Fibroblast of upper back skin (primary cell): ENCODE measurements around the gene PITPNC1.
"Not testable (repeated sequence)": the region's sequence is repeated elsewhere in the genome, so short reads cannot be mapped to it uniquely, and the experiment has no call there.

ENCODE experiments used
- DNase-seq: peaks from one replicate; pipeline ENCODE4 v3.0.0-alpha.2; 2013

Gene PITPNC1

DNA sequence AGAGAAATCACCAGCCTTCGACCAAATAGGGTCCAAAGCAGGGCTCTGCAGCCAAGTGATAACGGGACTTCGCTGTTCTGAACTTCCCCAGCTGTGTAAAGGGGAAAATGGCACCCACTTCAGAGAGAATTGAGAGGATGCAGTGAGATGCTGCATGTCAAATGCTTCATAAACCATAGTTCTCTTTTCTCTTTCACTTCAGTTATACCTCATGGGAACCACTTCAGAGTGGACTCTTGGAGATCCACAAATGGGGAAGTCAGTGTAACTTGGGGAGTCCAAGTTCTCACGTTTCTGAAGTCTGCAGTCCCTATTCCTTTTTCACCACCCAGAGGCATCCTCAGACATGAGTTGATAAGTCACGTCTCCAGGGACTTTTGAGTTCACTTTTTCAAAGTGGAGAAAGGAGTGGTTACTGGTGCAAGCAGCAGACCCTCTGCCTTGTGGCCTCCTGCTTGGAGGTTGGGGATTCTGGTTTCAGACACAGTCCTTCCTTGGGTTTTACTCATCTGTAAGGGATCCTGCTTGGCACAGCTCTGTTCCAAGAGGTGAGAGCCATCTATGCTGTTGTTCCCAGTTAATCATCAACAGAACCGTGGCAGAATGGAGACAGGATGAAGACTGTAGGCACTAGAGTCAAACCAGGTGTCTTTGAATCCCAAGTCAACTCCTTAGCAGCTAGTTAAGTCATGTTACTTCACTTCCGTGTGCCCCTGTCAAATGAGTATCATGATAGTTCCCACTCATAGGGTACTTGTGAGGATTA lies 217.2 kb downstream of the PITPNC1 start:
- no peak for DNase-seq

DNA sequence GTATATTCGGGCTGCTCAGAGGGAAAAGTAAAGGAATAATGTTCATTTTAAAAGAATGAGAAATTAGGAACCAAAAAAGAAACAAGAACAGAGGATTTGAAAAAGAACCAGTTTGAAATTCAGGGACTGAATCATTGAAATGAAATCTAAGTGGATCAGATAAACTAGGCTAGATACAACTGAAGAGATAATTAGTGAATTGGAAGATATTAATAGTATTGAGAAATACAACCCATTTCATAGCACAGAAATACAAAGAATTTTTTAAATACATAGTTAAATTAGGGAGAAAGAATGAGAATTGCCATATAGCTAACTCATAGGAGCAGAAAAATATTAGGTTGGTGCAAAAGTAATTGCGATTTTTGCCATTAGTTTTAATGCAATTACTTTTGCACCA lies 223.3 kb downstream of the PITPNC1 start:
- no peak for DNase-seq

DNA sequence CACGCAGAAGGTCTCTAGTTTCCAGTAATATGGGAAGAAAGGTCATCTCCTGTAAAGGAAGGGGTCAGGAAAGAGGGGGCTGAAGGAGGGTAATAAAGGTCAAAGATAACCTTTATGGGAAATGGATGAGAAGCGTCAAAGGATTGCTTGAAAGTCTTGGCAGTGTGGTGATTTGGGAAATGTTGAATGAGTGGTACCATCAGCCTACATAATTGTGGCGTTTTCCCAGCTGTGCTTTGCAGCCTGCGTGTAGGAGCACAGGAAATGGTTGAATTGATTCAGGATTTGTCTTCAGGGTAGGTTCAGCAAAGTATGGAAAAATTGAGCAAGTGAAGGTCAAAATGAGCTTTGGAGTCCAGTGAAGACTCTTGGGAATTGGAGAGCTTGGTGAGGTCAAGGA lies 224.8 kb downstream of the PITPNC1 start:
- DNase-seq, result no peak

DNA sequence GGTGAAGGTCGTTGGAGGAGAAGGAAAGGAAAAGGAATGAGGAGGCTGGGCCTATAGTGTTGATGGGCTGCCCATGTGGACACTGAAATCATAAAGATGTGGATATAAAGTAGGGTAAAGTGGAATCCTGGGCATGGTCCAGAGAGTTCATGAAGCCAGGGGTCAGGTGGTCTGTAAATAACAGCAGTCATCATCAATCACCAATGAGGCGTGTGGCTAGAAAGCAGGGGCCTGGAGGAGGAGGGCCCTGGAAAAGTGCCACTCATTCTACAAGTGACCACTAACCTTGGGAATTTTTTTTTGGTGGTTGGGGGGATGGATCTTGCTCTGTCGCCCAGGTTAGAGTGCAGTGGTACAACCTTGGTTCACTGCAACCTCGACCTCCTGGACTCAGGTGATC lies 225.4 kb downstream of the PITPNC1 start:
- no peak for DNase-seq

DNA sequence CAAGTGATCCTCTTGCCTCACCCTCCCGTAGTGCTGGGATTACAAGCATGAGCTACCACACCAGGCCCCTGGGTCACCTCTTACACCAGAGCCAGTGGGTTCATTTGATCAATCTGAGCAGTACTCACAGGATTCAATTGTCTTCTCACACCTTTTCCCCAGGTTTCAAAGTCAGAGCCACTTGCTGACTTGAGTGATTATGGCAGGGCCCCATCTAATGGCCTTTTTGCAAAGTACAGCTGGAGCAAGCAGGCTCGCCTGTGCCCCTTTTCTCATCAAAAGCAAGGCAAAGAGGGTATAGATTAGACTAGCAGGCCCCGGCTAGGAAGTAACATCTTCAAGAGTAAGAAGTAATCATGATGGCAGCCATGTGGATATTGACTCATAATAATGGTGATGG lies 225.9 kb downstream of the PITPNC1 start:
- DNase-seq, result peak; percentile 35

DNA sequence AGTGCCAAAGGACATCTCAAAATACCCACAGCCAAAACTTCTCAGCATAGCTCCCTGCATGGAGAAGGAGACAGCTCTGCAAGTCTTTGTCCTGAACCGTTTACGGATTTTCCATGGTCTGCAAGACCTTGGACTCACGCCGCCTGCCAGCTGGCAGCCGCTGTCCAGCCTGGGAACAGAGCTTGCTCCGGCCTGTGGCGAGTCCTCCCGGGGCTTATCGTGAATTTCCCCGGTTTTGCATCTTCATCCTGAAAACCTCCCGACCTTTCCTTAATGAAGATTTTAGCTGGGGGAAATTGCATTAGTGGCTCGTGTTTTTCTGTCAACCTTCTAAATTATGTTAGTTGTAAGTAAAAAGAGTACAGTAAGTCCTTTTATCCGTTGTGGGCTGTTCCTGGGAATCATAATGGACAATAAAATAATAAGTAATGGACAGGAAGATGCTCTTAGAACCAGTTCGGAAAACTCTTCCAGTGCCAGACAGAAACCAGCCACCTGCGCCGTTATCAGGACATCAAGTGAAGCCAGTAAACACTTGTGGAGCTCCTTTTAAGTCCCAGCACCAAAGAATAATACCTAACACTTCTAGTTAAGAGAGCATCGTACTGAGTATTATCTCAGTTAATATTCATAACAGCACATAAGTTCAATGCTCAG lies 228.3 kb downstream of the PITPNC1 start:
- DNase-seq, result no peak

DNA sequence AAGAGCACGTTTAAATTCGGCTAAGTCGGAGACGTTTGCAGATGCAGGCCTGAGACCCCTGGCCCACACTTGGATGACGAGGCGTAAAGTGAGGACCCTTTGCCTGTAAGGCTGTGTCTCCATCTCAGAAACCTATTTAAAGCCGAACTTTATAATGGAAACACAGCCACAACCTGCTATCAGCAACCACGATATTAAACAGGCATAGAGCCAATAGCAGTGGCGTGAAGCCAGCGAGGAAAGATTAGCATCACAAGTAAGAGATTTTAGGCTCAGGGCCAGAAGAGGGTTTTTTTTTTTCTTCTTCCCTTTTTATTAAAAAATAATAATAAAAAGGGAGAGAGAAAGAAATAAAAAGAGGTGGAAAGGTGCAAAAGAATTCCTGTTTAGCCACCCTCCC lies 229.4 kb downstream of the PITPNC1 start:
- DNase-seq, result no peak

DNA sequence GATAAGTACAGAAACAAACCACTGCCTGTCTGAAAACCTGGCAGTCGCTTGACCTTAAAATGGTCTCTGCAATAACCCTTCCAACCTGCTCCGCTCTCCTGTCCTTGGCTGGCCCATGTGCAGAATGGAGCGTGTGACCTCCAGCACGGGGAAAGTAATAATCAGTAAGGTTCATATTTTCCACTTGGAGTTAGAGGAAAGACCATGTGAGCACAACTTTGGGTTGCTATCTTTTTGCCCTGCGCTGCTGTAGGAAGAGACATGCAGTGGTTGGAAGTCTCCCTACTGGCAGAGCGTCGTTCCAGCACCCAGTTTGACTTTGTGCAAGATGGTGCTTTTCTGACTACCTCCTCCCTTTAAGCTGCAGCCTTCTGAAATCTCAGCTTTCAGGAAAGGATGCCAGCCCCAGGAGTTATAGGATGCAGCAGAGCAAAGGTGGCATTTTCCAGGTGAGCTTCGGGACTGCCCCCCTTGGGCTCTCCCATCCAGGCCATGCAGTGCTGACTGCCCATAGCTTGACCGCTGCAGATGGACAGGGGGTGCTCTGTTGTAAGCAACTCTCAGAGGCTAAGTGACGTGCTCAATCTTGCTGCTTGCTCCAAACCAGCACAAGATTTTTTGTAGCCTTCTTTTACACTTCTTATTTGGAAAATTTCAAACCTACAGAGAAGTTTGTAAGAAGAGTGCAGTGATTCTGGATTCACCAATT lies 230.0 kb downstream of the PITPNC1 start:
- no peak for DNase-seq

DNA sequence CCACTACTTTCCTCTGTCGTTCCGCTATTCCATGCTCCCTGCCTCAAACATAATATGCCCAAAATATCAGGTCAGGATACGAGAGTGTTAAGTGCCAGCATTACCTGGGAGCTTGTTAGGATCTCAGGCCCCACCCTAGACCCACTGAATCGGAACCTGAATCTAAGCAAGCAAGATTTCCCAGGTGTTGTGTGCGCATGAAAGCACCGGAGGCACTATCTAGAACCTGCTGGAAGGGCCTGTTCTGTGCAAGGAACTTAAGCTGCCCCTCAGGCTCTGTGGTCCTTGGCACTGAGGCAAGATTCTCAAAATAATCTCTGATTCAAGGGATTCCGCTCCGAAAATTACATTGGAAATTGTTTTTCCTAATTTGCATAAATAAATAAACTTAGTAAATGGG lies 233.0 kb downstream of the PITPNC1 start:
- no peak for DNase-seq

DNA sequence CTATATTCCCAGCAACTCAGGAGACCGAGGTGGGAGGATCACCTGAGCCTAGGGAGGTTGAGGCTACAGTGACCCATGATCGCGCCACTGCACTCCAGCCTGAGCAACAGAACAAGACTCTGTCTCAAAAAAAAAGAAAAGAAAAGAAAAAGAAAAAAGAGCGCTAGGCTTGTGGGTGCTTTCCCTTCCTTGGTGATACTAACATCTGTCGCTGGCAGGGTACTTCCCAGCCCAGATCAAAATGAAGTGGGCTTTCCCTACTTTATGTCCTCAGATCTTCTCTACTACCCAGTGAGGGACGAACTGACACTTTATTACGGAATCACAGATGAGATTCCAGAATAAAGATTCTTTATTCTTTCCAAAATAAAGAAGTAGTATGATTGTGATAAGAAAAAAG lies 236.9 kb downstream of the PITPNC1 start:
- no peak for DNase-seq

DNA sequence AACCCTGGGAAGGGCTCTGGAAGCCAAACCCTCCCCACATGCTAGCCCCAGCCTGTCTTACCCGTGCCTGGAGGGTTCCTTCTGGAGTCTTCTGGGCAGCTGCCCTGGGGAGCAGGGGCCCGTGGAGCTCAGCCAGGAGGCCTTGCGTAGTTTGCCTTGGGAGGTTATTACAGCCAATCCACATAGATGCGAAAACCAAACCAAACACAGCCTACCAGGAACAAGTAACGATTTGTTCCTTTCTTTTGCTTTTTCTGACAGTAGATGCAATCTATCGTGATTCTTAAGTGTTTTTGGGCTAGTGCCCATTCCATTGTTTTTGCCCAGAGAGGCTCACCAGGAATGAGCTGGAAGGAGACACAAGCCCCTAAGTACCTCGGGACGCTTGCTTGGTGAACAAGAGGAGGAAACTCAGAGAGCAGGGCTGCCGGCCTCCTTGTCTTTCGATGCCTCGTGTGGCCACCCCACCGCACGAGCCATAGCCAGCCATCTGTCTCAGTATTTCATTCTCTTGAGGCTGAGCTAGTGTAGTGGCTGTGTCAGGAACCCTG lies 238.0 kb downstream of the PITPNC1 start:
- DNase-seq, result no peak

DNA sequence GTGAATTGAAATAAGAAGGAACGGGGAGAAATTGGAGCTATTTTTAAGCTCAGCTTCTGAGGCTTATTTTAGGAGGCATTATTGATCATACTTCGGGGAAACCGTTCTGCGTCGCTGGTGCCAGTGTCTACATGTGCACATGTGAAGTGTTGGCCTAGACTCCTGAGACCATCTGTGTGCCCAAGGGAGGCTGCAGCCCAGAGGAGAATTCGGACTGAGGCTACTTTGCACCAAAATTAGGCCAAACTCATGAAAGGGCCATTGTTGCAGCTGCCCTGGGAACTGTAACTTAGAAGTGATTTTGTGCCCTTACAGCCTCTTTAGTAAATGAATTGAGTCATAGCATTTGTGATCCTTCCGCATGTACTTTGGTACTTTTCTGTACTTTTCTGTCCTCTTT lies 238.7 kb downstream of the PITPNC1 start:
- no peak for DNase-seq

DNA sequence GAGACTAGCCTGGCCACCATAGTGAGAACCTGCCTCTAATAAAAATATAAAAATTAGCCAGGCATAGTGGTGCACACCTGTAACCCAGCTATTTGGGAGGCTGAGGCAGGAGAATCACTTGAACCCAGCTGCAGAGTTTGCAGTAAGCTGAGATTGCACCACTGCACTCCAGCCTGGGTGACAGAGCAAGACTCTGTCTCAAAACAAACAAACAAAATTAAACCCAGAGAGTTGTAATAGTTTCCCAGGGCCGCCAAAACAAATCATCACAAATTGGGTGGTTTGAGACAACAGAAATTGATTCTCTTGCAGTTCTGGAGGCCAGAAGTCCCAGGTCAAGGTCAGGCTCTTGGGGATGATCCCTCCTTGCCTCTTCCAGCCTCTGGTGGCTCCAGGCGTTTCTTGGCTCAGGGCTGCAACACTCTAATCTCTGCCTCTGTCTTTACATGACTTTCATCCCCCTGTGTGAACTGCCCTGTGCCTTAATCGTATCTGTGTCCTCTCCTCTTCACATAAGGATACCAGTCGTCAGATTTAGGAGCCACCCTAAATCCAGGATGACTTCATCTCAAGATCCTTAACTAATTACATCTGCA lies 240.3 kb downstream of the PITPNC1 start:
- no peak for DNase-seq

DNA sequence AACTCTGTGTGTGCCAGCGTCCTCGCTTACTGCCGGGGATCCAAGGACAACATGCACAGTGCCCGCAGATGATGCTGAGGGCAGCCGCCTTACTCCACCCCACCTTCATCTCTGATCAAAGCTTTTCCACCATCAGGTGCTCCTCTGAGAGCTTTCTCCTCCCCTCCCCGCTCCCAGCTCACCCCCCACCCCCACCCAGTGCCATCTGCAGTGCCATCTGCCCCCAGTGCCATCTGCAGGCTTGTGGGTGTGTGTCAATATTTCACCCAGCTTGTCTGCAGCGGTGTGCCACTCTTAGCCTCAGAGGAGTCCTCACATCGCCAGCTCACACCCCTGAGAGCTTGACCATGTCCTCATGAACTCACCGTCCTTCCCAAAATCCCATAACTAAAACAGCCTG lies 242.5 kb downstream of the PITPNC1 start:
- no peak for DNase-seq

DNA sequence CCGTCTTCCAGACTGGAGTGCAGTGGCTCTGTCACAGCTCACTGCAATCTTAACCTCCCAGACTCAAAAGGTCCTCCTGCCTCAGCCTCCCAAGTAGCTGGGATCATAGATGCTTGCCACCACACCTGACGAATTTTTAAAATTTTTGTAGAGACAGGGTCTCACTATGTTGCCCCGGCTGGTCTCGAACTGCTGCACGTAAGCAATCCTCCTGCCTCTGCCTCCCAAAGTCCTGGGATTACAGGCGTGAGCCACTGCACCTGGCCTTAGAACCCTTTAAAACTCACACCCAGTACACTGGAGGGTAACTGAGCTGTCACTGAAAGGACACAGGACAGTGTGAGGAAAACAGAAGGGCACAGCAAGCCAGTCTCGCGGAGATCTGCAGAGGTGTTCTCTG lies 243.0 kb downstream of the PITPNC1 start:
- DNase-seq, result no peak

DNA sequence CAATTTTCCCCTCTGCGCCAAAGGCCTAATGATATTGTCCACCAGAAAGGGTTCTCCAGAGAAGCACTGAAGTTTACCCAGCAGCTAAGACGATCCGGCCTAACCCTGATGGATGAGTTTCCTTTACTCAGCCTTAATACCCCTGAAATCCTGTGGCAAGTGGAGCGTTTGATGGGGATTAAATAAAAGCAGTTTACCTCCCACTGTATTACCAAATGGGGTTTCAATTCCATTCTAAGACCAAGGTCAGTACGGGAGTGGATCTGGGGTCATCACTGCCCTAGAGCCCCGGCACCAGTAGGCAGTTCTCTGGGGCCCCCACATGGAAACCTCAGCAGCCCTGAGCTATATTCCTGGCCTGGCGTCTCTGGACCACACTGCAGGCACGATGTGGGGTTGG lies 243.6 kb downstream of the PITPNC1 start:
- DNase-seq, result no peak

DNA sequence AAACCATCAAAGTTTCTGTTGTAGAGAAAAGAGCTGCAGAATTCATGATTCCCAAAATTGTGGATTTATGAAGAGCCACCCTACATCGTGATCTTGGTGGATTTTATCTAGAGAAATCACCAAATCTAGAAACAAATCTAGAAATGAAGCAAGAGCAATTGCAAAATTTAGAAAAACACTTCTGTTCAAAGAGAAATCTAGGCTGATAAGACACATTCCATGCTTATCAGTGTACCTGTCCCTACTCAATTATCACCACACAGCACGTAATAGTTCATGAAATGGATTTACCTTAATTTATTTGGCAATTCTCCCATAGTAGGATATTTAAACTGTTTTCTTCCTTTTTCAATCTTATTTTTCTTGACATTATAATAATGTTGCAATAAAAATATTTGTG lies 246.7 kb downstream of the PITPNC1 start:
- no peak for DNase-seq

DNA sequence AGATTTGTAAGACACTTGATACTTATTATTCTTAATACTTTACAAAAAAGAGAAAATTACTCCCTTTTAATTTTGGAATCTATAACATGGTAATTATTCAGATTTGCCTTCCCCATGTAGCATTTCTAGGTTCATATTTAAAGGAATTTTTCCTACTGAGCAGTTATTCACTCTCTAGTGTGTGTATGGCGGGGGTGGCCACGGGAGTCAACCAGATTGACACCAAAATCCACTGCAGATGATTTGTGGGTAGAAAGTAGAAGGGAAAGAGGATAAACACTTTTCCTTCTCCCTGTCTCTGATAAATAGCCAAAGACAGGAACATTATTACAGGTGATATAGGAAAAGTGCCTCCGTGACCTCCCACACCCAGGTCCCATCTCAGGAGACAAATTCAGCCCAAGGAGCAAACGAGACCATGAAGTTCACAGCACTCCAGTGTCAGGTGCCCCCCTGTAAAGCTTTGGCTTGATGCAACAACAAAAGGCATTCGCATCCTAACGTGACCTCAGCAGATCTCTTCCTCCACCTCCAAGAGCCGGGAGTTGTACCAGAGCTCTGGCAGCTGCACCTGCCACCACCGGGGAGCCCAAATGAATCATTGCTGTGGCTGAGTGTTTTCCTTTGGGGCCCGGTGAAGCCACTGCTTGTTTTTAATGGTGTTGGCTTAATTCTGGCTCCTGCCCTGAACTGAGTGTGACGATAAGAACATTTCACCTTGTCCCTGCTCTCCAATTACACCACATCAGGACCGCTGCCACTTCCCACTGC lies 248.0 kb downstream of the PITPNC1 start:
- no peak for DNase-seq

DNA sequence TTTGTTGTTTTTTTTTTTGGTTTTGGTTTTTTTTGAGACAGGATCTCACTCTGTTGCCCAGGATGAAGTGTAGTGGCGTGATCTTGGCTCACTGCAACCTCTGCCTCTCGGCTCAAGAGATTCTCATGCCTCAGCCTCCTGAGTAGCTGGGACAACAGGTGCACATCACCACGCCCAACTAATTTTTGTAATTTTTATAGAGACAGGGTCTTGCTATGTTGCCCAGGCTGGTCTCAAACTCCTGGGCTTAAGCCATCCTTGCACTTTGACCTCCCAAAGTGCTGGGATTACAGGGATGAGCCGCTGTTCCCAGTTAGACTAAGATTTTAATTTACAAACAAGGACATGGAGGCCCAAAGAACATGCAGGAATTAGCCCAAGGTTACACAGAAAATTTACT lies 248.9 kb downstream of the PITPNC1 start:
- no peak for DNase-seq

DNA sequence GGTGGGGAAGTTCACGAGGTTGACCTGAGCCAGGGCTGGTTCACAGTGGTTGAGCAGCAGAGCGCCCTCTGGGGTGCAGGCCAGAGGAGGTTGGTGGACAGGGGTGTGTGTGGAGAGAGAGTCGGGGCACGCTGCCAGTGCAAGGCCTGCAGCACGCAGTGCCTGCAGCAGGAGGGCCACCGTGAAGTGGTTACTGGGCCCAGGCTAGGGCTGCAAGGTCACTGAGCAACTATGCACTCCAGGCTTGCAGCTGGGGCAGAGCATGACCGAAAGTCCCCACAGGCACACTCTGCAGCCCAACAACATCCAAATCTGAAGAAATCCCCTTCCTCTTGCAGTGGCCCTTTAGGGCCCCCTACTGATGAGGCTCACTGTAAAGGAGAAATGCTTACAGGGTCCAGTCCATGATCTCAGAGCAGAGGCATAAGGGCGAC lies 251.5 kb downstream of the PITPNC1 start:
- no peak for DNase-seq

DNA sequence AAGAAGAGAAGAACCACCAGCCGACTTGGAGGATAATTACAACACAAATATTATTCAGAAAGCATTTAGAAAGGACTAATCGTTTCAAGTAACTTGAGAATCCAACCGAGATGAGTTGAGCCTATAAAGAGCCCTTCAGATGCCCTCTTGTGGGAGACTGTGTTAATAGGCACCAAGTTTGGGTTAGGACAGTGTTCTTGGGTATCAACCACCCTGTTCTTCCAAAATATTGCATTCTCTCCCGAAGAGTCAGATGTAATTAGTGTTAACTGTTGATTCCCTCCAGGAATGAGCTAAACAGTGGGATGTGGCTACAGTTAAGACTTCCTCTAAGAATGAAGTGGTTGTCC lies 252.9 kb downstream of the PITPNC1 start:
- peak; percentile 56 for DNase-seq

DNA sequence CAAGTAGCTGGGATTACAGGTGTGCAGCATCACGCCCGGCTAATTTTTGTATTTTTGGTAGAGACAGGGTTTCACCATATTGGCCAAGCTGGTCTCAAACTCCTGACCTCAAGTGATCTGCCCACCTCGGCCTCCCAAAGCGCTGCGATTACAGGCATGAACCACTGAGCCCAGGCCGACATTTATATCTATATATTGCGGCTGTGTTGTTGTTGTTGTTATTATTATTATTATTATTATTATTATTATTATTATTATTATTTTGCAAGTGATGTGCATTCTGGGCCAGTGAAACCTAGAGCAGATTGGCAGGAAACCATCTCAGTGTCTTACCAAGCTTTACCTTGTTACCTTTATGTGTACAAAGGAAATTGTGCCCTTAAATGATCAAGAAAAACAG lies 253.8 kb downstream of the PITPNC1 start:
- DNase-seq, result not testable (repeated sequence)

DNA sequence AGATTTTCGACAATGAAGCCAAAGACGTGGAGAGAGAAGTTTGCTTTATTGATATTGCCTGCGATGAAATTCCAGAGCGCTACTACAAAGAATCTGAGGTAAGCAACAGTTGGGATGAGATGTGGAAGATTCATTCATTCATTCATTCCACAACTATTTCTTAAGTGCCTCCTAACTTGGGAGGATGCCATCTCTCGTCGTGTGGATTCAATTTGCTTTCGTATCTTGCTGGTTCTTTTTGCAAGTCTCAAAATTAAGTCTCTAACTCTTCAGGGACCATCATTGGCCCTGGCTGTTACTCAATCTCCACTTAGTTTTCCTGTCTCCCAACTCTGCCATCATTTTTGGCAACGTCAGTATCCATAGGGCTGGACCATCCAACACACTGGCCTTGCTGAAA lies 255.1 kb downstream of the PITPNC1 start:
- peak; percentile 56 for DNase-seq
